Vagina (tissue), 2 donors: Measurements from ENCODE around the gene HLA-DMA. TPM values are rescaled to one million over a fixed set of nuclear protein-coding genes. Genes with fewer than 3 reads are reported as not detected.

ENCODE experiments used
- DNase-seq, 2 donors: peaks; one replicate each; pipeline ENCODE4 v3.0.0-alpha.2; 2017; ENCODE audit errors: extremely low spot score in 2 of 2
- H3K27ac ChIP-seq: fragments of 200-600 bp; sonication (generic); one replicate; pipeline ENCODE4 v1.5.1; 2019
- H3K27me3 ChIP-seq: fragments of 200-600 bp; sonication (generic); one replicate; pipeline ENCODE4 v1.5.1; 2019
- H3K36me3 ChIP-seq, 2 donors: fragments of 200-600 bp; sonication (generic); one replicate each; pipeline ENCODE4 v1.5.1; 2017 to 2019
- H3K4me1 ChIP-seq: fragments of 200-600 bp; sonication (generic); one replicate; pipeline ENCODE4 v1.5.1; 2019
- H3K4me3 ChIP-seq, 2 donors: fragments of 200-600 bp; sonication (generic); 1 replicate in 1 of 2; 2 replicates in 1 of 2; pipeline ENCODE4 v1.5.1; 2016 to 2019
- H3K9me3 ChIP-seq: fragments of 200-600 bp; sonication (generic); one replicate; pipeline ENCODE4 v1.5.1; 2019
- CTCF ChIP-seq, 3 experiments: fragments of 450-650 bp in 2 of 3; fragments of 200-600 bp in 1 of 3; sonication (generic) in 1 of 3; IDR thresholded peaks; one replicate each; pipeline ENCODE4 v1.5.1; 2017 to 2019; ENCODE audit warnings: antibody characterized with exemption in 3 of 3, mild to moderate bottlenecking in 2 of 3, moderate library complexity in 2 of 3
- POLR2A ChIP-seq, 2 donors: fragments of 450-650 bp; IDR thresholded peaks; one replicate each; pipeline ENCODE4 v1.6.1; 2017; ENCODE audit warnings: antibody characterized with exemption in 2 of 2, mild to moderate bottlenecking in 2 of 2, moderate library complexity in 2 of 2
- POLR2AphosphoS5 ChIP-seq, 2 donors: sonication (generic); formaldehyde crosslinking; IDR thresholded peaks; one replicate each; pipeline ENCODE4 v1.9.0; 2017; ENCODE audit warnings: antibody characterized with exemption in 2 of 2, mild to moderate bottlenecking in 2 of 2, low read depth in 1 of 2; ENCODE audit not compliant: insufficient read depth in 1 of 2
- intact Hi-C: fragments of 100-400 bp; cut with DNase I; formaldehyde crosslinking; loops from one replicate; pipeline ENCODE4 v1.15.1; 2023
- total RNA-seq: library from RNA; depleted of rRNA; stranded (reverse); fragments of >200 nt; gene quantifications from one replicate; pipeline ENCODE4 v1.2.3, GENCODE V29; 2016

The HLA-DMA gene
- total RNA-seq = 27.7 TPM

- H3K27ac ChIP-seq = peak within 1 kb of the TSS; percentile 72
- no peaks in the 10 kb centered on the region for H3K9me3 ChIP-seq
- H3K27me3 ChIP-seq = no peaks in the 10 kb centered on the region
- no peaks in the 10 kb centered on the region for H3K36me3 ChIP-seq
- intact Hi-C loops = no loop called here
- H3K4me3 ChIP-seq = peak within 1 kb of the TSS; percentile 9 to 30
- DNase-seq = peak in 1 of 2 donors; percentile 96
- no peaks in the 10 kb centered on the region for H3K4me1 ChIP-seq
- TF ChIP-seq POLR2A (IDR thresholded peaks at IDR 0.05) (peak in 1 of 2 donors; percentile 37), POLR2AphosphoS5 (IDR thresholded peaks at IDR 0.05; ENCODE audit: insufficient read depth in 1 of 2, low read depth in 1 of 2) (peak; percentile 45 to 87), CTCF (IDR thresholded peaks at IDR 0.05) (peak; percentile 42 to 59 (median 56))
Observed at GRCh38 chr6:32952817-32953739, at the start of gene HLA-DMA. Gene HLA-DMA (minus strand): TSS chr6:32953097. CDS start chr6:32953036, 61 bp downstream.

GRCh38 chr6:33001685-33002084 lies 48.8 kb upstream of the HLA-DMA start:
- no peak for TF ChIP-seq CTCF (IDR thresholded peaks at IDR 0.05)
- TF ChIP-seq POLR2A (IDR thresholded peaks at IDR 0.05) = no peak
- no peak for TF ChIP-seq POLR2AphosphoS5 (IDR thresholded peaks at IDR 0.05; ENCODE audit: insufficient read depth in 1 of 2, low read depth in 1 of 2)
- H3K27me3 ChIP-seq = no peaks in the 10 kb centered on the region

GRCh38 chr6:33000055-33000454 lies 47.2 kb upstream of the HLA-DMA start:
- H3K36me3 ChIP-seq = no peaks in the 10 kb centered on the region
- no peaks in the 10 kb centered on the region for H3K9me3 ChIP-seq
- intact Hi-C loops = no loop called here
- H3K4me1 ChIP-seq = no peaks in the 10 kb centered on the region
- no peak overlapping the region for H3K27ac ChIP-seq
- H3K27me3 ChIP-seq = no peaks in the 10 kb centered on the region
- TF ChIP-seq CTCF (IDR thresholded peaks at IDR 0.05) (no peak), POLR2AphosphoS5 (IDR thresholded peaks at IDR 0.05; ENCODE audit: insufficient read depth in 1 of 2, low read depth in 1 of 2) (no peak), POLR2A (IDR thresholded peaks at IDR 0.05) (no peak)
- no peak overlapping the region for H3K4me3 ChIP-seq
- no peak for DNase-seq

More at GRCh38 chr6:33001685-33002084, 48.8 kb upstream of the HLA-DMA start:
- H3K36me3 ChIP-seq = no peaks in the 10 kb centered on the region
- no peak for DNase-seq
- no peaks in the 10 kb centered on the region for H3K9me3 ChIP-seq
- intact Hi-C loops = no loop called here
- no peak overlapping the region for H3K27ac ChIP-seq
- H3K4me3 ChIP-seq = no peak overlapping the region
- H3K4me1 ChIP-seq = no peaks in the 10 kb centered on the region

GRCh38 chr6:32995448-32995847 lies 42.6 kb upstream of the HLA-DMA start:
- Histone ChIP-seq H3K9me3 (no peaks in the 10 kb centered on the region), H3K27ac (no peak overlapping the region)
- intact Hi-C loops = no loop called here

More at GRCh38 chr6:32995448-32995847, 42.6 kb upstream of the HLA-DMA start:
- Histone ChIP-seq H3K4me1 (no peaks in the 10 kb centered on the region), H3K36me3 (no peaks in the 10 kb centered on the region), H3K4me3 (no peak overlapping the region), H3K27me3 (no peaks in the 10 kb centered on the region)
- DNase-seq = no peak
- no peak for TF ChIP-seq POLR2AphosphoS5 (IDR thresholded peaks at IDR 0.05; ENCODE audit: insufficient read depth in 1 of 2, low read depth in 1 of 2)
- no peak for TF ChIP-seq POLR2A (IDR thresholded peaks at IDR 0.05)
- TF ChIP-seq CTCF (IDR thresholded peaks at IDR 0.05) = no peak
